ENCODE results near the gene CEP170B. TPM values are rescaled to one million over a fixed set of nuclear protein-coding genes. Genes with fewer than 3 reads are reported as not detected.

CEP170B gene
- total and polyA plus RNA-seq, 2 of the 8 experiments (the other 6 are each of a cell fraction or from before 2014, with no cell fraction given): 9.1 to 33.8 TPM

- TF ChIP-seq TEAD4 (IDR thresholded peaks at IDR 0.05; ENCODE audit: low read depth, low read length) (no peak), YY1 (IDR thresholded peaks at IDR 0.05; ENCODE audit: low read depth, low read length) (no peak), BCL11A (IDR thresholded peaks at IDR 0.05; ENCODE audit: low read depth in 2 of 2, low read length in 2 of 2) (no peak), FOSL1 (IDR thresholded peaks at IDR 0.05; ENCODE audit: insufficient read depth, low read depth, low read length) (no peak), POLR2A (IDR thresholded peaks at IDR 0.05; ENCODE audit: control extremely low read depth in 1 of 2, low read depth in 2 of 2, low read length in 2 of 2) (no peak), POLR2AphosphoS5 (IDR thresholded peaks at IDR 0.05; ENCODE audit: low read depth, low read length) (no peak), SP4 (IDR thresholded peaks at IDR 0.05; ENCODE audit: low read length) (no peak), HDAC2 (IDR thresholded peaks at IDR 0.05; ENCODE audit: borderline replicate concordance in 1 of 2, low read depth in 2 of 2, low read length in 2 of 2) (no peak), RXRA (IDR thresholded peaks at IDR 0.05; ENCODE audit: insufficient read depth, low read depth, low read length) (no peak), BRCA1 (IDR thresholded peaks at IDR 0.05; ENCODE audit: low read depth, low read length) (no peak), RNF2 (IDR thresholded peaks at IDR 0.05; ENCODE audit: borderline replicate concordance, low read depth, low read length, missing control alignments, poor library complexity, severe bottlenecking) (no peak)
These were observed 14.3 kb downstream of the CEP170B start (continued) for GRCh38 chr14:104879201-104879982.

All from H1 (cell line).